TTC549 (cell line): Measurements from ENCODE around the gene CAMTA1.
"Not testable (repeated sequence)": the region's sequence is repeated elsewhere in the genome, so short reads cannot be mapped to it uniquely, and the experiment has no call there.

Source experiments
- FAIRE-seq: peaks from 2 replicates; lab custom pipeline; 2012; peaks lifted over from hg19 to GRCh38; lab: Jason Lieb, UNC

The CAMTA1 gene

DNA sequence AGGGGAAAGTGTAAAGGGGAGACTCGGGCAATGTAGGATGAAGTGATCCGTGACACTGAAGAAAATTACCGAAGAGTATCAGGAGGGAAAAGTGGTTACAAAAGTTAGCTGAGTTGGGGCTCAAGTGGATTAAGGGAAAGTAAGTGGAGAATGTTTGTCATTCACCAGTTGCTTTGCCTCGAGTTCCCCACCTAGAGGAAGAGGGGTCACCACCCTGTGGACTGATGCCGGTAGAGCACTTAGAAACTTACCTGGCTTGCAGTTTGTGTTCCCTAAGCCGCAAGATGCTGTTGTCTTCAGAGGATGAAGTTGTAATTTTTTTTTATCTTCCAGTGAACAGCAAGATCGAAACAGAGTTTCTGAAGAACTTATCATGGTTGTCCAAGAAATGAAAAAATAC lies 999.9 kb downstream of the CAMTA1 start:
- FAIRE-seq = no peak

DNA sequence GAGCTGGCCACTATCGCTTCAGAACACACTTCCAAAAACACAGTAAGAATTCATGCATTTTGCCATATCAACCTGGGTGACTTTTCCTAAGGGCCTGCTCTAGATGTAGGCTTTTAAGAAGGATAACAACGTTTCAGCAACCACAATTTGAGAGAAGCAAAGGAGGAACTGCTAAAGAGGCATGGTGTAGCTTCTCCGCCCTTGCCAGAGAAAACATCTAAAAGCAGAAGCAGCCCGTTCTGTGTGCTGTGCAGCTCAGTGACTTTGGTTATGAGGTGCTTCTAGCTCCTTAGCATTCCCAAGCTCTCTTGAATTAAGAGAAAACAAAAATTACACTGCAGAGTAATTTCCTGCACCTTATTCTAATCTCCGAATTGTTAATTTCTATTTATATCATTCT lies 1001.5 kb downstream of the CAMTA1 start:
- FAIRE-seq = no peak

DNA sequence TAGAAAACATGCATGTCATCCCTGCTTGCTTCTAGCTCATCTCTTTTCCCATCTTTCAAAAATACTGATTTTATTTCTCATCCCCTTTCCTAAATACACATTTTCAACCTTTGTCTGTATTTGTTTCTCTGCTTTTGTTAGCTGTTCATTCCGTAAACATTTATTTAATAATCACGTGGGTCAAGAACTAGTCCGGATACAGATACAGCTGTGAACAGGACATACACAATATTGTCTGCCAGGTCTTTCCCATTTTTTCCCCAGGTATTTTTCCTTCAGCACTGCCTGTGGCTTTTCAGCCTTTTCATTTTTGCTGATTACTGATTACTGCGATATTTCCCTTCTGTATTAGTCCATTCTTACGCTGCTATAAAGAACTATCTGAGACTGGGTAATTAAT lies 1004.6 kb downstream of the CAMTA1 start:
- FAIRE-seq = no peak

DNA sequence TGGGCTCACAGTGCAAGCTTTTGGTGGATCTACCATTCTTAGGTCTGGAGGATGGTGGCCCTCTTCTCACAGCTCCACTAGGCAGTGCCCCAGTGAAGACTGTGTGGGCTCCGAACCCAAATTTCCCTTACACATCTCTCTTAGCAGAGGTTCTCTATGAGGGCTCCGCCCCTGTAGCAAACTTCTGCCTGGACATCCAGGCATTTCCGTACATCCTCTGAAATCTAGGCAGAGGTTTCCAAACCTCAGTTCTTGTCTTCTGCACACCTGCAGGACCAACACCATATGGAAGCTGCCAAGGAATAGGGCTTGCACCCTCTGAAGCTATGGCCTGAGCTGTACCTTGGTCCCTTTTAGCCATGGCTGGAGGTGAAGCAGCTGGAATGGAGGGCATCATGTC lies 1005.8 kb downstream of the CAMTA1 start:
- FAIRE-seq = not testable (repeated sequence)

DNA sequence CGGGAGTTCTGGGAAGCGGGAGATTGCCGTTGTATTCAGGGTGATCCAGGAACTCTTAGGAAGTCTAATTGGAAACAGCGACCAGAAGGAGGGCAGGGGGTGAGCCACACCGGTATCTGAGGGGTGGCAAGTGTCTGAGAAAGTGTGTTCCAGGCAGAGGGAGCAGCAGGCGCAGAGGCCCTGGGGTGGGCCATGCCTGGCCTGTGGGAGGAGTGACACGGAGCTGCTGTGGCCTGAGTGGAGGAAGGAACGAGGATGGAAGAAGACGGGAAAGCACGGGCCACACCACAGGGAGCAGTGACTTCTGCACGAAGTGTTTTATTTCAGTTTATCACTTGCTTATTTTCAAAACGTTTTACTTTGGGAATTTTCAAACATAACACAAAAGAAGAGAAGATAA lies 1010.2 kb downstream of the CAMTA1 start:
- no peak for FAIRE-seq

DNA sequence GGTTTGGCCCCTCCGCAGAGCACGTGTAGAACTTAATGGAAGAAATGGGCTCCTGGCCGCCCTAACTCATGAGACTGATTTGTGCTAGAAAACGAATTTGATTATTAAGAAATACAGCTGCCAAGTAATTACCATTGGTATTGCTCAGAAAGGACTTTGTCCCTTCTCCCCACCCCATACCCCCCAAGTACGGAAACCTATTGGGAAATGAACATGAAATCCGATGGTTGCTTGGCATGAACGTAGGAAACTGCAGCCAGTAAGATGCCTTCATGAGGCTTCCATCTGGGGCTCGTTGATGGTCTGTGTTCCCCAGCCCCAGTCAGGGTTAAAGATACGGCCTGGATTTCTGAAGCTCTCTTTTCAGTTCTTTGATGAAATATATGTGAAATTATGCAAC lies 1020.2 kb downstream of the CAMTA1 start:
- no peak for FAIRE-seq

DNA sequence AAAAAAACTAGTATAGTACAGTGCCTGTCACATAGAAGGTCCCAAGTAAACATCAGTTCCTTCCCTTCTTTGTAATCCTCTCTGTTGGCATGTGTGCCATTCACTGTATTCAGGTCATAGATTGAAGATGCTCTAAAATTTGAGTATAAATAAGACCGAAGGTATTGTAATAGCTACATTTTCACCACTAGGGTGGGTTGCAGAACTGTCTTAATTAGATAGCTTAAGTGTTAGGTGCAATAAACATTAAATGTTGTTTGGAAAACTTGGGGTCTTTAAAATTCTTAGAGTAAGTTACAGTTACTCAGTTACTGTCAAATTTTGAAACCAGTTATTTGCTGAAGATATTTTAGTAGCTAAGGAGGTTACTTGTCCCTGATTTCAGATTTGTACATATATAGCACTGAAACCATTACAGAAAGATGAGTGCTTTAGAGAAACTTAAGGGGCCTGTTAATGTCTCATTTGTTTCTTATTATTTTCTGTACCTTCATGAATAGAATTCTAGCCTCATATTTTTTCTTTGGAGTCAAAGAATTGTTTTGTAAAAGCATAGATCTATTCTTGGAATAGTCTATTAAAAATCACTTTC lies 1023.1 kb downstream of the CAMTA1 start:
- FAIRE-seq = peak; percentile 42

DNA sequence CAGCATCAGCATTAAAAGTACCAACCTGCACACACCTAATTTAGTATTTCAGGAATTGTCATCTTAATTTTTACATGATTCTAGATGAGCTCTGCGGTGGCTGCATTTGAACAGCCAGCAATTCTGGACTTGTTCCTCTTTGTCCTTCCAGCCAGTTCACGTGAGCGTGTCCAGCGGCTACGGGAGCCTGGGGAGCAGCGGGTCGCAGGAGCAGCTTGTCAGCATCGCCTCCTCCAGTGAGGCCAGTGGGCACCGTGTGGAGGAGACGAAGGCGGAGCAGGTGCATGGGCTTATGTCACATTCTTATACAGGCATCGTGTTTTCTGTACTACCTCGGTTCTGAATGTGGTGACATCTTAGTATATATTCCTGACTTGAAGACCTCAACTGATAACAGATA lies 1024.5 kb downstream of the CAMTA1 start:
- no peak for FAIRE-seq

DNA sequence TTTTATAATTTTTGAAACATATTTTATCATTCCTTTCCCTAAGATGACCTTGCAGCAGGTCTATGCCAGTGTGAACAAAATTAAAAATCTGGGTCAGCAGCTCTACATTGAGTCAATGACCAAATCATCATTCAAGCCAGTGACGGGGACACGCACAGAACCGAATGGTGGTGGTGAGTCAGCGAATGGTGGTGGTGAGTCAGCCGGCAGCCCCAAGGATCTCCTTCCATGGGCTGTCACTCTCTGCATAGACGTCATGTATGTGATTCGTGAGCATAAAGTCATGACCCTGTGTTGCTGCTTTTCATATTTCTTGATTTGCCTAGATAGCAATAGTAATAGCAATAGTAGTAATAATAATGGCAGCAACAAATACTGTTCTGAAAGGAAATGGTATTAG lies 1025.1 kb downstream of the CAMTA1 start:
- no peak for FAIRE-seq

DNA sequence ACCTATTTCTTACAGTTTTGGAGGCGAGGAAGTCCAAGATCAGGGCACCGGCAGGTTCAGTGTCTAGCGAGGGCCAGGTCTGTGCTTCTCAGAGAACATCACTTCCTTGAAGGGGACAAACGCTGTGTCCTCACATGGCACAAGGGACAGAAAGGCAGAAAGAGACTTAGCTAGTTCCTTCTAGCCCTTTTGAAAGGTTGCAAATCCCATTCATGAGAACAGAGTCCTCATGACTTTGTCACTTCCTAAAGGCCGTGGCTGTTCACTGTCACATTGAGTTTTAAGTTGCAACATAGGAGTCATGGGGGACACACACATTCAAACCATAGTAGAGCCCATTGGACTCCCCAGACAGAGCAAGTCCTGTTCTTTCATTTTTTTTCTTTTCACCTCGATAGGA lies 1026.2 kb downstream of the CAMTA1 start:
- no peak for FAIRE-seq

DNA sequence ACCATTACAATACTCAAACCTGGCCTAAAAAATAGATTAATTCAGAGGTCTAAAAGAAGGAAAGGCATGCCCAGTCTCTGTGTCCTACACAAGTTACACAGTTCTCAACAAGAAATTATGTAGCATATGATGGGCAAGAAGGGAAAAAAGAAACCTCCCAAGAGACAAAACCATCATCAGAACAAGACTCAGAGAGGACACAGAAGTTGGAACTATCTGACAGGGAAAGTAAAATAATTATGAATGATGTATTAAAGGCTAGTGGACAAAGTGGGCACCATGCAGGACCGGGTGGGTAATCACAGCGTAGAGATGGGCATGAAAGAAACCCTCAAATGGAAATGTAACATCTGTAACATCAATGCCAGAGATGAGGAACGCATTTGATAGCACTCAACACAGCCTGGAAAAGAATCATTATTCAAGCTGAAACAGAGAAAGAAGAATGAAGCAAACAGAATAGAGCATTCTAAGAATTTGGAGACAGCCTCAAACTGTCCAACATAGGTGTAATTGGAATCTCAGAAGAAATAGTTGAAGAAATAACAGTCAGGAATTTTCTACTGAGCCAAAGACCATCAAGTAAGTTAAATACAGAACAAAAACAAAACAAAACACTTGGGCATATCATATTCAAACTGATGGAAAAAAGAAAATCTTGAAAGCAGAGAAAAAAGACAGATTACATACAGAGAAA lies 1028.6 kb downstream of the CAMTA1 start:
- FAIRE-seq = no peak
